Trophoblast cell (in vitro differentiated cells and primary cell): ENCODE measurements around the gene CROCC2.

Source experiments
- DNase-seq, 2 donors: peaks; one replicate each; pipeline ENCODE4 v3.0.0-alpha.2; 2016
- H2AFZ ChIP-seq: 2 replicates; pipeline ENCODE4 v1.6.1; 2013; ENCODE audit warnings: low read length, moderate library complexity, mild to moderate bottlenecking; ENCODE audit not compliant: insufficient read depth, poor library complexity
- H2AK5ac ChIP-seq: 2 replicates; pipeline ENCODE4 v1.6.1; 2013; ENCODE audit warnings: mild to moderate bottlenecking, low read length
- H2BK120ac ChIP-seq: 2 replicates; pipeline ENCODE4 v1.6.1; 2013; ENCODE audit warnings: low read length, mild to moderate bottlenecking, moderate library complexity; ENCODE audit not compliant: insufficient read depth, poor library complexity
- H2BK12ac ChIP-seq: 2 replicates; pipeline ENCODE4 v1.6.1; 2013; ENCODE audit warnings: mild to moderate bottlenecking, low read length, moderate library complexity
- H2BK5ac ChIP-seq: 2 replicates; pipeline ENCODE4 v1.6.1; 2013; ENCODE audit warnings: low read length, low read depth, moderate library complexity, mild to moderate bottlenecking; ENCODE audit not compliant: poor library complexity
- H3K14ac ChIP-seq: 2 replicates; pipeline ENCODE4 v1.6.1; 2013; ENCODE audit warnings: mild to moderate bottlenecking, low read length
- H3K18ac ChIP-seq: 2 replicates; pipeline ENCODE4 v1.6.1; 2013; ENCODE audit warnings: mild to moderate bottlenecking, low read length
- H3K23ac ChIP-seq: 2 replicates; pipeline ENCODE4 v1.6.1; 2013; ENCODE audit warnings: low read length
- H3K27ac ChIP-seq: 2 replicates; pipeline ENCODE4 v1.5.1; 2013; ENCODE audit warnings: low read depth, mild to moderate bottlenecking, inconsistent platforms, low read length, moderate library complexity
- H3K27me3 ChIP-seq: 2 replicates; pipeline ENCODE4 v1.6.1; 2013; ENCODE audit warnings: inconsistent platforms, mild to moderate bottlenecking, low read length, moderate library complexity; ENCODE audit not compliant: insufficient read depth
- H3K36me3 ChIP-seq, 2 experiments: 1 replicate in 1 of 2; 2 replicates in 1 of 2; pipeline ENCODE4 v1.6.1; 2013; ENCODE audit warnings: low read length in 2 of 2, mild to moderate bottlenecking in 2 of 2, moderate library complexity in 1 of 2; ENCODE audit not compliant: insufficient read depth in 2 of 2, control insufficient read depth in 1 of 2
- H3K4ac ChIP-seq: 2 replicates; pipeline ENCODE4 v1.6.1; 2013; ENCODE audit warnings: low read depth, mild to moderate bottlenecking, low read length, moderate library complexity
- H3K4me1 ChIP-seq, 2 experiments: 1 replicate in 1 of 2; 2 replicates in 1 of 2; pipeline ENCODE4 v1.6.1; 2013; ENCODE audit warnings: low read length in 2 of 2, mild to moderate bottlenecking in 2 of 2, moderate library complexity in 1 of 2; ENCODE audit not compliant: insufficient read depth in 2 of 2, control insufficient read depth in 1 of 2
- H3K4me2 ChIP-seq: 2 replicates; pipeline ENCODE4 v1.6.1; 2013; ENCODE audit warnings: inconsistent platforms, mild to moderate bottlenecking, low read length, moderate library complexity
- H3K4me3 ChIP-seq: 2 replicates; pipeline ENCODE4 v1.5.1; 2013; ENCODE audit warnings: mild to moderate bottlenecking, low read depth, low read length, inconsistent platforms
- H3K79me1 ChIP-seq: one replicate; pipeline ENCODE4 v1.6.1; 2013; ENCODE audit warnings: low read length
- H3K79me2 ChIP-seq: 2 replicates; pipeline ENCODE4 v1.6.1; 2013; ENCODE audit warnings: low read length, mild to moderate bottlenecking; ENCODE audit not compliant: control insufficient read depth, insufficient read depth, poor library complexity
- H3K9ac ChIP-seq: 2 replicates; pipeline ENCODE4 v1.6.1; 2013; ENCODE audit warnings: mild to moderate bottlenecking, low read length
- H3K9me3 ChIP-seq: 2 replicates; pipeline ENCODE4 v1.6.1; 2013; ENCODE audit warnings: low read depth, mild to moderate bottlenecking, control low read depth, inconsistent platforms, low read length; ENCODE audit not compliant: insufficient read depth
- H4K12ac ChIP-seq: 2 replicates; pipeline ENCODE4 v1.6.1; 2013; ENCODE audit warnings: low read depth, mild to moderate bottlenecking, low read length, moderate library complexity
- H4K8ac ChIP-seq: 2 replicates; pipeline ENCODE4 v1.6.1; 2013; ENCODE audit warnings: low read depth, mild to moderate bottlenecking, low read length, moderate library complexity
- H4K91ac ChIP-seq: one replicate; pipeline ENCODE4 v1.6.1; 2013; ENCODE audit warnings: low read depth, mild to moderate bottlenecking, low read length, moderate library complexity
- WGBS: extraction: QIAGEN DNeasy Blood & Tissue Kit; methylation state at CpG from one replicate; pipeline ENCODE4 v1.1.7; 2013; ENCODE audit warnings: missing lambda C conversion rate; ENCODE audit not compliant: insufficient read length, insufficient coverage; ENCODE audit errors: extremely low coverage; 5-methylcytosine and 5-hydroxymethylcytosine counted together

CROCC2 gene

GRCh38 chr2:240989451-240990265, 83.5 kb downstream of the CROCC2 start:
- Histone ChIP-seq H3K14ac (no peak overlapping the region), H3K79me2 (no peaks in the 10 kb centered on the region), H3K23ac (no peak overlapping the region), H2BK120ac (no peak overlapping the region), H2AK5ac (no peak overlapping the region), H2BK12ac (no peak overlapping the region), H3K27me3 (no peaks in the 10 kb centered on the region), H3K4me3 (no peak overlapping the region), H3K27ac (no peak overlapping the region), H2AFZ (no peak overlapping the region), H3K4ac (no peak overlapping the region), H3K4me1 (no peaks in the 10 kb centered on the region), H3K79me1 (no peaks in the 10 kb centered on the region), H3K36me3 (no peaks in the 10 kb centered on the region), H3K4me2 (no peak overlapping the region), H2BK5ac (no peak overlapping the region), H4K12ac (no peak overlapping the region), H3K9ac (no peak overlapping the region), H3K9me3 (peaks cover 21% of the 10 kb centered on the region), H3K18ac (no peak overlapping the region), H4K8ac (no peak overlapping the region), H4K91ac (no peak overlapping the region)
- WGBS = no CpG with 5 or more reads among the region's 17 CpGs
- DNase-seq = peak in 1 of 2 donors; percentile 15

- H3K79me2 ChIP-seq = no peaks in the 10 kb centered on the region
- no peak overlapping the region for H3K23ac ChIP-seq
- no peak overlapping the region for H3K4ac ChIP-seq
- no peak overlapping the region for H2AK5ac ChIP-seq
- WGBS = no CpG with 5 or more reads among the region's 2 CpGs
- no peaks in the 10 kb centered on the region for H3K27me3 ChIP-seq
- H3K27ac ChIP-seq = no peak overlapping the region
- no peak for DNase-seq
- no peak overlapping the region for H3K14ac ChIP-seq
- H2BK12ac ChIP-seq = no peak overlapping the region
- H3K4me3 ChIP-seq = no peak overlapping the region
- no peak overlapping the region for H2BK5ac ChIP-seq
- H3K9me3 ChIP-seq = peaks cover 21% of the 10 kb centered on the region
- no peak overlapping the region for H4K12ac ChIP-seq
- H3K79me1 ChIP-seq = no peaks in the 10 kb centered on the region
- no peak overlapping the region for H4K8ac ChIP-seq
- no peak overlapping the region for H3K9ac ChIP-seq
- no peak overlapping the region for H3K18ac ChIP-seq
- H2BK120ac ChIP-seq = no peak overlapping the region
- H2AFZ ChIP-seq = no peak overlapping the region
- H4K91ac ChIP-seq = no peak overlapping the region
- no peaks in the 10 kb centered on the region for H3K36me3 ChIP-seq
- no peaks in the 10 kb centered on the region for H3K4me1 ChIP-seq
- H3K4me2 ChIP-seq = no peak overlapping the region
These were observed 84.1 kb downstream of the CROCC2 start for GRCh38 chr2:240990266-240990529.

- H3K4ac ChIP-seq = no peak overlapping the region
- H2AK5ac ChIP-seq = no peak overlapping the region
- no peak overlapping the region for H4K12ac ChIP-seq
- H2AFZ ChIP-seq = no peak overlapping the region
- no peak overlapping the region for H3K23ac ChIP-seq
- no CpG with 5 or more reads among the region's 13 CpGs for WGBS
- no peaks in the 10 kb centered on the region for H3K79me2 ChIP-seq
- H4K8ac ChIP-seq = no peak overlapping the region
- no peak overlapping the region for H2BK12ac ChIP-seq
- DNase-seq = no peak
- H3K36me3 ChIP-seq = no peaks in the 10 kb centered on the region
- no peak overlapping the region for H3K27ac ChIP-seq
- no peak overlapping the region for H4K91ac ChIP-seq
- no peak overlapping the region for H2BK5ac ChIP-seq
- no peak overlapping the region for H3K9ac ChIP-seq
- H3K4me3 ChIP-seq = no peak overlapping the region
- H3K14ac ChIP-seq = no peak overlapping the region
- H3K4me2 ChIP-seq = no peak overlapping the region
- peaks cover 21% of the 10 kb centered on the region for H3K9me3 ChIP-seq
- H3K4me1 ChIP-seq = no peaks in the 10 kb centered on the region
- no peak overlapping the region for H2BK120ac ChIP-seq
- no peak overlapping the region for H3K18ac ChIP-seq
- H3K27me3 ChIP-seq = no peaks in the 10 kb centered on the region
- no peaks in the 10 kb centered on the region for H3K79me1 ChIP-seq
These were observed 84.7 kb downstream of the CROCC2 start for GRCh38 chr2:240990726-240991377.

- no peak overlapping the region for H4K8ac ChIP-seq
- no peak overlapping the region for H4K91ac ChIP-seq
- H3K27ac ChIP-seq = no peak overlapping the region
- no peaks in the 10 kb centered on the region for H3K36me3 ChIP-seq
- H3K14ac ChIP-seq = no peak overlapping the region
- no peak overlapping the region for H3K23ac ChIP-seq
- no peak overlapping the region for H3K4me3 ChIP-seq
- H3K4me1 ChIP-seq = no peaks in the 10 kb centered on the region
- H3K9me3 ChIP-seq = peaks cover 21% of the 10 kb centered on the region
- no peaks in the 10 kb centered on the region for H3K79me1 ChIP-seq
- no peaks in the 10 kb centered on the region for H3K79me2 ChIP-seq
- peak; percentile 71 to 75 for DNase-seq
- H2BK120ac ChIP-seq = no peak overlapping the region
- no peak overlapping the region for H2AK5ac ChIP-seq
- H3K4ac ChIP-seq = no peak overlapping the region
- no peak overlapping the region for H2AFZ ChIP-seq
- H3K9ac ChIP-seq = no peak overlapping the region
- no CpG with 5 or more reads among the region's 33 CpGs for WGBS
- H3K27me3 ChIP-seq = no peaks in the 10 kb centered on the region
- H3K18ac ChIP-seq = no peak overlapping the region
- H4K12ac ChIP-seq = no peak overlapping the region
- no peak overlapping the region for H3K4me2 ChIP-seq
- no peak overlapping the region for H2BK5ac ChIP-seq
- H2BK12ac ChIP-seq = no peak overlapping the region
These were observed 85.5 kb downstream of the CROCC2 start for GRCh38 chr2:240991378-240992263.
